K562 (cell line): ENCODE measurements around the gene PXK. TPM values are rescaled to one million over a fixed set of nuclear protein-coding genes. Genes with fewer than 3 reads are reported as not detected.

Experiments used
- ATAC-seq: fragments of 200-7000 bp; cut with Tn5 transposase; 3 replicates; pipeline ENCODE4 v1.9.1; 2020; ENCODE audit warnings: moderate library complexity
- BruUV-seq: library from RNA; stranded (reverse); fragments of 400-500 nt; replicated peaks from 2 replicates; lab custom pipeline; 2021; lab: Mats Ljungman, UMichigan
- CTCF ChIA-PET: fragments of 300-600 bp; formaldehyde crosslinking; extraction: SDS; loops from one replicate; lab custom pipeline; 2021; ENCODE audit warnings: low intra/inter-chr PET ratio; lab: Yijun Ruan, JAX
- POLR2A ChIA-PET: fragments of 300-600, 350-650 bp; sonication (Branson Sonifier 250); formaldehyde crosslinking; extraction: SDS; loops from one replicate; lab custom pipeline; 2021; ENCODE audit warnings: antibody characterized with exemption, inconsistent platforms; lab: Yijun Ruan, JAX
- DNase-seq, 4 experiments: peaks; one replicate each; pipeline versions ENCODE4 v3.0.0 to v3.0.0-alpha.2; 2011 to 2018; ENCODE audit warnings: low spot score in 3 of 4, mixed read lengths in 3 of 4; ENCODE audit errors: extremely low read depth in 1 of 4
- FAIRE-seq: peaks from 2 replicates; lab custom pipeline; 2011; peaks lifted over from hg19 to GRCh38; lab: Jason Lieb, UNC
- H2AFZ ChIP-seq: 2 replicates; pipeline ENCODE4 v1.6.0; 2011; ENCODE audit warnings: low read depth, low read length, control low read depth, inconsistent platforms
- H3K27ac ChIP-seq: fragments of 200-600 bp; 3 replicates; pipeline ENCODE4 v1.8.0; 2011; ENCODE audit warnings: low read depth, mild to moderate bottlenecking, control low read depth, inconsistent platforms, low read length, moderate library complexity, mixed read lengths; ENCODE audit errors: extremely low read depth
- H3K27me3 ChIP-seq, 2 experiments: fragments of 300-600 bp in 1 of 2; 2 replicates in 1 of 2; 3 replicates in 1 of 2; pipeline versions ENCODE4 v1.6.0 to v1.8.0; 2011; ENCODE audit warnings: inconsistent platforms in 2 of 2, low read length in 2 of 2, mild to moderate bottlenecking in 1 of 2, mixed read lengths in 1 of 2, moderate library complexity in 1 of 2; ENCODE audit not compliant: control insufficient read depth in 2 of 2, insufficient read depth in 2 of 2
- H3K36me3 ChIP-seq: fragments of 300-600 bp; 3 replicates; pipeline ENCODE4 v1.8.0; 2011; ENCODE audit warnings: mild to moderate bottlenecking, low read length, inconsistent platforms; ENCODE audit not compliant: control insufficient read depth, insufficient read depth
- H3K4me1 ChIP-seq, 2 experiments: fragments of 200-600 bp in 1 of 2; replicated peaks in 1 of 2; 2 replicates in 1 of 2; 3 replicates in 1 of 2; pipeline versions ENCODE4 v1.5.1 to v1.8.0; 2011; ENCODE audit warnings: inconsistent platforms in 2 of 2, low read length in 2 of 2, mild to moderate bottlenecking in 1 of 2, mixed read lengths in 1 of 2, moderate library complexity in 1 of 2; ENCODE audit not compliant: control insufficient read depth in 2 of 2, insufficient read depth in 2 of 2
- H3K4me2 ChIP-seq: 2 replicates; pipeline ENCODE4 v1.6.1; 2011; ENCODE audit warnings: low read length, control low read depth, inconsistent platforms, mixed read lengths; ENCODE audit not compliant: insufficient read depth
- H3K4me3 ChIP-seq: fragments of 200-600 bp; sonication (generic), shearing (Covaris generic); 2 replicates; pipeline ENCODE4 v1.5.1; 2016; ENCODE audit warnings: control low read depth, inconsistent platforms
- H3K79me2 ChIP-seq: fragments of 200-600 bp; 3 replicates; pipeline ENCODE4 v1.8.0; 2011; ENCODE audit warnings: low read length, inconsistent platforms; ENCODE audit not compliant: control insufficient read depth, insufficient read depth
- H3K9ac ChIP-seq, 2 experiments: 2 replicates each; pipeline versions ENCODE4 v1.6.0 to v1.6.1; 2011; ENCODE audit warnings: low read depth in 2 of 2, low read length in 2 of 2, control low read depth in 1 of 2, inconsistent platforms in 1 of 2, mild to moderate bottlenecking in 1 of 2, mixed read lengths in 1 of 2; ENCODE audit not compliant: insufficient read depth in 1 of 2
- H3K9me1 ChIP-seq: one replicate; pipeline ENCODE4 v1.6.0; 2011; ENCODE audit warnings: inconsistent platforms, mild to moderate bottlenecking, low read length, moderate library complexity; ENCODE audit not compliant: control insufficient read depth, insufficient read depth
- H3K9me3 ChIP-seq: replicated peaks from 2 replicates; pipeline ENCODE4 v1.5.1; 2011; ENCODE audit warnings: low read depth, low read length, inconsistent platforms; ENCODE audit not compliant: control insufficient read depth, insufficient read depth
- H4K20me1 ChIP-seq: replicated peaks from 2 replicates; pipeline ENCODE4 v1.6.1; 2011; ENCODE audit warnings: low read length, inconsistent platforms, mixed read lengths; ENCODE audit not compliant: control insufficient read depth, insufficient read depth
- HEY1 ChIP-seq: fragments of 250-450 bp; sonication (Bioruptor Pico); IDR thresholded peaks from 2 replicates; pipeline ENCODE4 v1.5.0; 2020; ENCODE audit warnings: mild to moderate bottlenecking, moderate library complexity, borderline replicate concordance
- PCBP2 ChIP-seq: fragments of 200-400 bp; formaldehyde crosslinking; IDR thresholded peaks from 2 replicates; pipeline ENCODE4 v1.6.1; 2018; ENCODE audit warnings: low read length, low read depth, mild to moderate bottlenecking, moderate library complexity; ENCODE audit not compliant: poor library complexity, severe bottlenecking
- ZBTB40 ChIP-seq, 2 experiments: fragments of 450-650 bp in 1 of 2; sonication (generic) in 1 of 2; formaldehyde crosslinking in 1 of 2; IDR thresholded peaks; 2 replicates each; pipeline versions ENCODE4 v1.7.1 to v1.9.0; 2016 to 2022; ENCODE audit warnings: inconsistent platforms in 1 of 2, mild to moderate bottlenecking in 1 of 2, missing genetic modification reagents in 1 of 2
- ZNF707 ChIP-seq: fragments of 250-450 bp; sonication (Bioruptor Pico); conservative IDR thresholded peaks from 2 replicates; pipeline ENCODE4 v1.8.0; 2022; ENCODE audit warnings: inconsistent platforms, mild to moderate bottlenecking, moderate library complexity
- WGBS: fragments of 100-300 bp; shearing (Covaris generic); methylation state at CpG from one replicate; pipeline ENCODE4 v1.1.6; 2016; ENCODE audit warnings: low coverage, mixed read lengths; ENCODE audit not compliant: insufficient coverage; ENCODE audit errors: missing lambda C conversion rate; 5-methylcytosine and 5-hydroxymethylcytosine counted together
- in situ Hi-C: fragments of 300-500 bp; cut with MboI; formaldehyde crosslinking; loops from 4 replicates; pipeline ENCODE4 v1.15.0; 2018; ENCODE audit warnings: inconsistent platforms, mixed read lengths
- intact Hi-C: fragments of 100-400 bp; cut with micrococcal nuclease; formaldehyde crosslinking; loops from 2 replicates; pipeline ENCODE4 v1.14.2; 2022
- polyA plus RNA-seq, 8 experiments: library from polyadenylated mRNA; depleted of rRNA in 4 of 8; stranded (reverse) in 5 of 8; unstranded in 3 of 8; fragments of >200 nt; fragmentation: Nextera tagmentation in 2 of 8; fragmentation: Illumina TruSeq in 1 of 8; extraction: Ambion mirVana in 2 of 8; extraction: Trizol in 1 of 8; gene quantifications; 2 replicates each; pipeline versions ENCODE4 v1.2.1 to v1.2.3, GENCODE V29; 2011 to 2014; ENCODE audit warnings: inconsistent platforms in 1 of 8, missing spikeins in 1 of 8
- total RNA-seq, 7 experiments: library from RNA; depleted of rRNA in 6 of 7; stranded (reverse); fragments of >200 nt in 6 of 7; fragmentation: Illumina TruSeq in 2 of 7; extraction: Trizol in 2 of 7; gene quantifications; 2 replicates each; pipeline versions ENCODE4 v1.2.1 to v1.2.3, GENCODE V29; 2011 to 2021; ENCODE audit warnings: low replicate concordance in 1 of 7

The PXK gene
- total and polyA plus RNA-seq, 9 of the 15 experiments (the other 6 are each of a cell fraction or from before 2014, with no cell fraction given), result 3.3 to 19.9 (median 11.3) TPM

DNA sequence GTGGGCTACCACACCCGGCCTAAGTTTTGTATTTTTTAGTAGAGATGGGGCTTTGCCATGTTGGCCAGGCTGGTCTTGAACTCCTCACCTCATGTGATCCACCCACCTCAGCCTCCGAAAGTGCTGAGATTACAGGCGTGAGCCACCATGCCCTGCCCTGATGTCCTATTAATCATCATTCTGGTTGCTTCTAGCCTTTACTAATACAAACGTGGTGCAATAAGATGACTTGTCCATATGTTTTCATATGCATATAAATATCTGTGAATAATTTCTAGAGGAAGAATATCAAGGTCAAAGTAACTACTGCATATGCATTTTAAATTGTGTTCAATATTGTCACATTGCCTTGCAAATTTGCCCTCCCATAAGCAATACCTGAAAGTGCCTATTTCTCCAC is 126.5 kb downstream of the PXK start:
- Histone ChIP-seq H3K4me1 (peaks cover 0 to 2% of the 10 kb centered on the region in 2 experiments; a peak in 1 of 5 replicates), H3K36me3 (no peaks in the 10 kb centered on the region), H3K79me2 (no peaks in the 10 kb centered on the region), H3K27me3 (0 out of 5 replicates have a peak, but pooled peaks cover 0 to 2% of the 10 kb centered on the region in 2 experiments), H2AFZ (no peak overlapping the region)
- no peak for FAIRE-seq
- intact Hi-C loops, result no loop called here
- no TSS peak for BruUV-seq
- TF ChIP-seq ZBTB40 (IDR thresholded peaks at IDR 0.05) (no peak), ZBTB40 (CRISPR knock-in tag; IDR thresholded peaks at IDR 0.05) (no peak), PCBP2 (no peak), ZNF707 (no peak), HEY1 (CRISPR knock-in tag) (no peak)
- TF ChIP-seq, all 486 proteins: peak for 0
- in situ Hi-C loops, result no loop called here
- H3K27ac ChIP-seq, result no peak overlapping the region
- ATAC-seq (no peak), DNase-seq (no peak)
- CTCF ChIA-PET, result no interaction called here
- POLR2A ChIA-PET, result no interaction called here
- no peak overlapping the region for H3K4me2 ChIP-seq
- H3K9ac ChIP-seq, result no peak overlapping the region
- no peaks in the 10 kb centered on the region for H3K9me1 ChIP-seq
- H4K20me1 ChIP-seq, result no peaks in the 10 kb centered on the region
- H3K4me3 ChIP-seq, result no peak overlapping the region
- WGBS, result 3% methylated on average over 4 of the region's 4 CpGs
- no peaks in the 10 kb centered on the region for H3K9me3 ChIP-seq
